Glomerular endothelial cell (primary cell): Measurements from ENCODE around the gene UQCRC1. TPM values are rescaled to one million over a fixed set of nuclear protein-coding genes. Genes with fewer than 3 reads are reported as not detected.

ENCODE experiments used
- DNase-seq: peaks from one replicate; pipeline ENCODE4 v3.0.0-alpha.2; 2011; ENCODE audit warnings: low read depth, low spot score; ENCODE audit errors: extremely low read depth
- total RNA-seq: library from RNA; depleted of rRNA; stranded (reverse); fragments of >200 nt; gene quantifications from 2 replicates; pipeline ENCODE4 v1.2.3, GENCODE V29; 2015

UQCRC1 gene
- total RNA-seq, 1 donor from 2014 or later, result 207 TPM

DNA sequence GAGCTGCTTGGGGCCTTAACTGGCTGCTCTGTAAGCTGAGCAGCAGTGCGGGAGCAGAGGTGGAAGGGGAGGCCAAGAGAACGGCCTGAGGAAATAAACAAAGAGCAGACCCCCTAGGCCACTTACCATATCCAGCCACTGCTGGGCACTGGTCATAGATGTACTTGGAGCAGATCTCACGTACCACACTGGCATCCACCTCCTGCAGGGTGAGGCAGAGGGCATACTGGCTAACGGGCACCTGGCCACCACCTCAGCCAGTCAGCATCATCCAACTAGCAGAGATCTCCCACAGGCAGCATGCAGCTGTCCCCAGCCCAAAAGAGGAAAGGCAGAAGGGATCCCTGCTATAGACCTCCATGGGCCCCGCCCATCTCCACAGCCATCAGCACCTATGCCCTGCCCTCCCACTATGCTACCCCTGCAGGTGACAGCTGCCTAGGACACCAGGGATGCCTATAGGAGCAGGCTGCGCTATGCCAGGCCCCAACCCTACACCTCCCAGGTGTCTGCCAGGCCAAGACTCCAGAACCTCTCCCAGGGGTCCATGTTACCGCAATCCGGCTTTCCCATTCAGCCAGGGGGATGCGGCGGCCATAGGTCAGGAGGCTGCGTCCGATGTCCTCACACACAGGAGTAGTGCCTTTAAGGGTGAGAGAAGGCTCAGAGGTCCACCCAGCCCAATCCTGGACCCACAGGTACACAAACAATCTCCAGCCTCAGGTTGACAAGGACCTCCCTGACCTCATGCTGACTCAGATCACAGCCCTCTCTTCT is 9.7 kb downstream of the UQCRC1 start:
- no peak for DNase-seq

DNA sequence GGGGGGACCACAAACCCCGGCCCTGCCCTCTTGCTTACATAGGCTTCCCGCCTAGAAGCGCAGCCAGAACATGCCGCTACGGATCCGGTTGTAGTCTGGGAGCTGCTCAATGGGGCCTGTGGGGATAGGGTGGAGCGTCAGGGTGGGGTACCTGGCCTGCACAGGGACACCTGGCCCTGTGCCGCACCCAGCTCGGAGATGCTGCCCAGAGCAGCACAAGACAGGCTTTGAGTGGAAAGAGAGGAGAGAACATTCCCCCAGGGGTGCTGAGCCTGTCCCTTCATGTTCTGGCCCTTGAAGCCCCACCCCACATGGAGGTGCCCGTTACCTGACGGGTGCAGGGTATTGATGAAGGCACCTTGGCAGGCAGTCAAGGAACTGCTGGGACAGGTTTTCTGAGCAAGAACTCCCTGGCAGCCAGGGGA is 10.4 kb downstream of the UQCRC1 start:
- no peak for DNase-seq

DNA sequence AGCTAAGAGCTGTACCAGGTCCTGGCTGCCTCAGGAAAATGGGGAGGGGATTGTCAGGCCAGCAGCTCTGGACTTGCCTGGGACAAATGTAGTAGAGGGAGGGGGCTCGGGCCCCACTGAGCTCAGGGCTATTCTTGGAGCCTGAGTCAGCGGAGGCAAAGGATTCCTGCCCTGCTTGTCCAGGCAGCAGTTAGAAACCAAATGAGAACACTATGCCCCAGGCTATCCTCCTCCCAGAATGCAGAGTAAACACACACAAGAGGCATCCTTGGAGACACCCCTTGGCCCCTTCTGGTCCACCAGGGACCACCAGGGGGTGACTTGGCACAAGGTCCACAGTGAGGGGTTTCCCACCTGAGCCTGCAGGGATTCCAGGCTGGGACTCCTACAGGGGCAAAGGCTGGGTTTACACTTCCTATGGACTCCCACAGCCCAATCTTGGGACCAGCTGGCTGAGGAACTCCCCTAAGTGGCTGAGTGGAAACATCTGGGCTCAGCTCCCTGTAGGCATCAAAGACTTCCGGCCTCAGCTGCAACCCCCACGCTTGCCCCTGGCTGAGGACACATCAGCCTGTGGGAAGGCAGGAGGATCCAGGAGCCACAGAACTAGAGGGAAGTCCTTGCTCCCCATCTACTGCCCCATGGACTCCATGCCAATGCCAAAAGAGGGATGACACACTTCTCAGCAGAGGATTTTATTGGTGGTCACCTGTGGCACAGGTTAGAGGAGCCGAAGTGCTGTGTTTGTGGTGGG is 10.9 kb downstream of the UQCRC1 start:
- DNase-seq, result no peak

DNA sequence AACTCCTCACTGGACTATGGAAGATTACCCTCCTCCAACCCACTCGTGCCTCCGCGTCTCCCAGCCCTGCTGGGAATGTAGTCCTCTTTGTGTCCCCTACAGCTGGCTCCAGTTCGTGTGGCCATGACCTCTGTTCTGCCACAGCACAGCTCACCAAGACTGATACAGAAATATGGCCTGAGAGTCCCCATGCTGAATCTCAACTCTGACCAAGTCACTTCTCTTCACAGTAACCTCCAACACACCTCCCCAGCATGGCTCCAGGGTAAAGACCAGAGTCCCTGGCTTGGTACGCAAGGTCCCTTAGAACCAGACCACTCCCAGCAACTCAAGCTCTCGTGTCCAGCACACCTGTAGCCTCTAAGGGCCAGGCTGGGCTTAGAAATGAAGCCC is 12.0 kb downstream of the UQCRC1 start:
- DNase-seq, result no peak

DNA sequence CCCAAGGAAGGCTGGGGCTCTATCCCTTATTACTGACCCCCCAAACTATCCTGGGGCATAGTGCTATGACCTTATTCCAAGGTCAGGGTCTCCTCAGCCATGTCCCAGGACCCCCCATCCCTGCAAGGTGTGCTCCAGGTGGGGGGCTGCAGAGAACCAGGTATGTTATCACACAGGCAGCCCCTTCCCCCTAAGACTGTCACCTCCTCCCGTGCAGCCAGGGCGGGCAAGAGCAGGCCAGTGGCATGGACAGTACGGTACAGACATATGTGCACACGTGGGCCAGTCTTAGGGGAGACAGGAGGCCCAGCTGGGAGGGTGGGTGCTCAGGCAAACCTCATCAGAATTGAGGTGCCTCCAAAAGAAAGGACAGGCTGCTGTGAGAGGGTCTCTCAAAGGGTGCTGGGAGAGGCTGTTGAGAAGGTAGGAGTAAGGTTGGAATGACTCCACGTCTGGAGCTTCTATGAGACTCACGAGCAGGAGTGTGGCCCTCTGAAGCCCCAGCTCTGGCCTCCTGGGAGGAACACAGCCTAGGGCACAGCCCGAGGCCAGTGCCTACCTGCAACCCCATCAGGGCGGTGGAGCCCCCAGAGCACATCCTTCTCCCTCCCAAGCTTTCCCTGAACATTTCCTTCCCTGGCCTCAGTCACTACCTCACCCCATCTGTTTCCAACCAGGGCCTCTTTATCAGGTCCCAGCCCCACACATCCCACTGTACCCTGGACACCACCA is 12.6 kb downstream of the UQCRC1 start:
- DNase-seq, result no peak

DNA sequence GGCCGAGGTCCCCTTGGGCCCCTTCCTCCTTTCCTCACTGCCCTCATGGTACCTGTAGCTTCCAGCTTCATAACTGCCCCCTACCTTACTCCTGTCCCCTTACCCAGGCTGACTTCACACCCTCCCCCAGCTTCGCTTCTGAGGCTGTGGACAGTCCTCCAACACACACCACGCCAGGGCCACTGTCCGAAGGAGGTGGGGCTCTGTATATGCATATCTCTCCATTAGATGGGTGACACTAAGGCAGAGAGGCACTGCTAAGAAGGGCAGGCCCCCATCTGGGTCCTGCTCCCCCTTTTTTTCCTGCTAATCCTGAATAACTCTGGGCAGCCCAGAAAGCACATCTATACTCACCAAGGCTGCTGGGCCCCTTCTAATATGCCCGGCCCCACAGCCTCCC is 13.3 kb downstream of the UQCRC1 start:
- DNase-seq, result no peak

DNA sequence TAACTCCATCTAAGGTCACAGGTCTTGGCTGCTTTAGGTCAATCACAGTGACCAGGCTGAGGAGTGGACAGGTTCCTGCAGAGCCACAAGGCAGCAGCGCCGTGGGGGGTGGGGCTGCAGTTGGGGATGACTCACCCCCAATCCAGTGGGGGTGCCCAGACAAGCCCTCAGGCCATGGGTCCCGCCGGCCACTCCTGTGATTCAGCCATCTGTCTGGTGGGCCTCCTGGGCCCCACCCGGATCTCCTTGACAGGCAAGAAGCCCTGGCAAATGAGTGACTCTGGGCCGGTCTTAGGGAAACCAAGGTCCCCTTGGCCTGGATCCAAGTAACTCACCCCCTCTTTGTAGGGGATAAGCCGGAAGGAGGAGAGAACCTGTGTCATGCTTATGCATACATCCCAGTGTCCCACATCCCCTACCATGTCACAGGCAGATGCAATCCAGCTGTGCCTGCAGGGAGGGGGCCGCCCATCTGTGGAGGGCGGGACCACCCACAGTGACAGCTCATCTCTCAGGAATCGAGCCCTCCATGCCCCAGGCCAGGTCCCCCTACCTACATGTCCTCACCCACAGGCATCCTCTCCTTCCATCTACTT is 13.8 kb downstream of the UQCRC1 start:
- no peak for DNase-seq

DNA sequence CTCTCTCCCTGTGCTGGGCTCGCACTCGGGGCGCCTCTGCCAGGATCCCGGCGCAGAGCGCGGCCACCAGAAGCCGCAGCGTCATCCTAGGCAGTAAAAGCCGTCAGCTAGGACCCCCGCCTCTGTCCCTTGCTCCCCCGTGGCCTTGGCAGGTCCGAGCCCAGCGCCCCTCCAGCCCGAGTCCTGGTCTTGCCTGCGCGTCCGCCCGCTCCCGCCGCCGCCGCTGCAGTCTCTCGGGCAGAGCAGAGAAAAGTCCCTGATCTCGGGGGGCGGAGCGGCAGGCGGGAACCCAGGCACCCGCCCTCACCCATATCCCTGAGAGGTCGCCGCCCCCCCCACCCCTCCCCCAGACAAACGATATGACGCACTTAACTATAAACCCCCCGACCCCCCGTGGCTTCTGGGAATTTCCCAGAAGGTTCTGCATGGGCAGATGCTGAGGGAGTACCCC is 14.3 kb downstream of the UQCRC1 start, which contains the start of gene COL7A1:
TSS of gene COL7A1 (minus strand) at position 255 of the 451 bp plus-strand sequence. CDS start at position 85, 170 bp downstream.
- no peak for DNase-seq

DNA sequence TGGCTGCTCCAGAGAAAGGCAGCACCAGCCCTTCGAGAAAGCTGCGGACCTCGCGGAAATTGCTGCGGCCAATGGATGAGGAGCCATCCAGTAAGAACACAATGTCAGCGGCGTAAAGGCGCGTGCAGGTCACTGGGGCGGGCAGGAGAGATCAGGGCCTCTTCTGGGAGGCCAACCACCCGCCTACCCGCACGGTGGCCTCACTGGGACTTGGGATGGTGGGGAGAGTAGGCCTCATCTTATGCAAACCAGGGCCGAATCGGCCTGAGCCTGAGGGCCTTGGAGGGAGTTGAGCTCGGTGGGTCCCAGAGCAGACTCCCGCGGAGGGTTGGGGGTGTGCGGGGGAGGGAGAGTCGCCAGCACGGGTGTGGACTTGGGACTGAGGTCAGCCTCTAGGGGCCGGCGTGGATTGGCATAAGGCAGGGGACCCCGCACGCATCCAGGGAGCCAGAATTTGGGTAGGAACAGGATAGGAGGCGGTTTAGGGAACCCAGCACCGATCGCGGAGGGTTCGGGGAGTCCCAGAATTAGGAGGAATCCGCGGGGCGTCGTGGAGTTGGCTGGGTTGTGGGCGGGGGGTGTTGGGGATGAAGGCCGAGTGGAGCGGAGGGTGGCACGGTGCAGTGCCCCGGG is 14.9 kb downstream of the UQCRC1 start:
- no peak for DNase-seq

DNA sequence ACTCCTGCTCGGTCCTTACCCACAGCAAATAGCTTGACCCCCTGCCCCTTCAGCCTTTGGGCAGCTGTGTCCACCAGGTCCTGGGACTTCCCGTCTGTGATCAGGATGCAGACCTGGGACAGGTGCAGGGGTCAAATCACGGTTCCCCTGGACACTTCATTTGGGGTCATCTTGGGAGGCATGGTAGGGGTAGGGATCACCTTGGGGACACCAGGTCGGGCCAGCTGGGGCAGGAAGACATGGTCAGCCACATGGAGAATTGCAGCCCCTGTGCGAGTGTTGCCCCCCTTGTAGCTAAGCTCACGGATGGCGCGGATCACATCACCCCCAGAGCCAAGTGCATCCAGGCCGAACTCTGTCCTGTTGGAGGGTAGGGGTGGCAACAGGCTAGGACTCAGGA is 16.1 kb downstream of the UQCRC1 start:
- no peak for DNase-seq

DNA sequence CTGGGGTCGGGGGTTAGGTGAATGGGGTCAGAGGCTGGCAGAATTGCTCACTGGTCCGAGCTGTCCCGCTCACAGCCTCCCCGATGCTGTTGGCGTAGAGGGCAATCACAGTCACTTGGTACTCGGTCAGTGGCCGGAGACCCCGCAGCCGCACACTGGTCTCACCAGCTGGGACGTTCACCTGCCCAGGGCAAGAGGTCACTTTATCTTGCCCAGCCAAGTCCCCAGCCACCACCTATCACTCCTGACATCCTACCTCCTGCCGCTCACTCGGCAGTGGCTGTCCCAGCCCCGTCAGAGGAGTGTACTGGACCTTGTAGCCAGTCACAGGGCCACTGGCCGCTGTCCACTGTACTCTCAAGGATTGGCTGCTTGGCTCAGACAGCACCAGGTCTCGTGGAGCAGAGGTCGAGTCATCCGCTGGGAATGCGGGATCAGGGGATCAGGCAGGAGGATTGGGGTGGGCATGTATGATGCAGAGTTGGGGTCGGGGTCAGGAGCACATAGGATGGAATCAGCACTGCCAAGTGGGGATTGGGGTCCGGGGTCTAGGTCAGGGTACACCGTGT is 16.8 kb downstream of the UQCRC1 start:
- no peak for DNase-seq

DNA sequence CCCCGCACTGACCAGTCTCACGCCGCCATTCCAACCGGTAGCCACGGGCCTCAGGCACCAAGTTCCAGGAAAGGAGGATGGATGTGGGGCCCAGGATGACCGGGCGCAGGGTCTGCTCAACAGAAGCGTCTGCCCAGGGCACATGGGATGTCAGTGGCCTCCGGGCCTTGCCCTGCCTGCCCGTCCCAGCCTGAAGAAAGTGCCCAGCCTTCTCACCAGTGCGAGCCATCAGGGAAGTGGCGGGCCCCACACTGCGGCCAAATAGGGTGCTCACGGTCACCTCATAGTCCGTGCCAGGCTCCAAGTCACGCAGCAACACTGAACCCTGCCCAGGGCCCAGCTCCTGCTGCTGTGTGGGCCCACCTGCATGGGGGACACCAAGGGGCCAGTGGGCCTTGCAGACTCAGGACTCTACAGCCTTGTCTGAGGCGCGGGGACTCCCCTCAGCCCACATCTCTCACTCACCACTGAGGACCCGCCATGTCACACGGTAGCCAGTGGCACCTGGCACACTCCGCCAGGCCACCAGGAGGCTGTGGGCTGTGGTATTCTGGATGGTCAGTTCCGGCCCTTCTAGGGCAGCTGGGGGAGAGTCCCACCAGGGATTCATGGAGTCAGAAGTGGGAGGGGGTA is 17.4 kb downstream of the UQCRC1 start:
- no peak for DNase-seq

DNA sequence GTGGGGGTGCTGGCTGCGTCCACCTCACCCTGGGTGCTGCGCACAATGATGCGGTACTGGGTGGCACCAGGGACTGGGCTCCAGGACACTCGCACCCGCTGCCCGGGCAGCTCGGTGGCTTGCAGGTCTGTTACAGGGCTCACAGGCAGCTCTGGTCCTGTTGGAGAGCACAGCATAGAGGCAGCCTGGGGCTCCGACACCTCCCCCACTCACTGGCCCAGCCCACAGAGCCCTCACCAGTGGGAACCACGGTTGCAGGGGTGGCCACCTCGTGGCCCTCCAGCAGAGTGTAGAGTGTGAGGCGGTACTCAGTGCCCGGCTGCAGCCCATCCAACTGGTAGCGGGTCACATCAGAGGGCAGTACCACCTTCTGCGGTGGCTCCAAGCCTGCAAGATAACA is 18.0 kb downstream of the UQCRC1 start:
- DNase-seq, result no peak

DNA sequence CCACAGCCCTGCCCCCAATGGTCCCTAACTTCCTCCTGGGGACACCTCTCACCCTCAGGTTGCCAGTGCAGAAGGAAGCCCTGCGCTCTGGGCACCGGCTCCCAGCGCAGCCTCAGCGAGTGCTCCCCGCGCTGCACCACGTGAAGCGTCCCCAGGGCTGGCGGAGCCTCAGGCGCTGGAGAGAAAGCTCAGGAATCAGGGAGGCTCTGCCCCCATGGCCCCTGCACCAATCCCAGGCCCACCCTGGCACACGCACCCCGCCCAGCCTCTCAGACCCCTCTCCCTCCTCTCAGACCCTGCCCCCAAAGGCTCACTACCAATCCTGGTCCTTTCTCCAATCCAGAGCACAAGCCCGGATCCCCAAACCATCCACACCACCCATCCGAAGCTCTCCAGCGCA is 21.2 kb downstream of the UQCRC1 start:
- DNase-seq, result no peak

DNA sequence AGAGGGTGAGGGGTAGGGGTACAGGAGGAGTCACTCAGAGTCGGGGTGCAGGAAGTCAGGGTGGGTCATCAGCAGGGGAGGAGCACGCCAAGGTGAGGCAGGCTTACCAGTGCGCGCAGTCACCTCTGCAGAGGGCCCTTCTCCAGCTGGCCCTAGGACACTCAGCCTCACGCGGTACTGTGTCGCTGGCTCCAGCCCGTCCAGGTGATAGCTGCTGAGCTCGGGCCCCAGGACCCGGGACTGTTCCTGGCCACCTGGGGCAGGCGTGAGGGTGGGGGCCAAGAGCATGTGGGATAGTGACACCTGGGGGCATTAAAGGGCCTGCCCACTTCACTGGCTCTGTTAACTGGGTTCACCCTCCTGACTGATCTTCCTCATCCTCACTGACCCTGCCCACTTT is 21.8 kb downstream of the UQCRC1 start:
- DNase-seq, result no peak

DNA sequence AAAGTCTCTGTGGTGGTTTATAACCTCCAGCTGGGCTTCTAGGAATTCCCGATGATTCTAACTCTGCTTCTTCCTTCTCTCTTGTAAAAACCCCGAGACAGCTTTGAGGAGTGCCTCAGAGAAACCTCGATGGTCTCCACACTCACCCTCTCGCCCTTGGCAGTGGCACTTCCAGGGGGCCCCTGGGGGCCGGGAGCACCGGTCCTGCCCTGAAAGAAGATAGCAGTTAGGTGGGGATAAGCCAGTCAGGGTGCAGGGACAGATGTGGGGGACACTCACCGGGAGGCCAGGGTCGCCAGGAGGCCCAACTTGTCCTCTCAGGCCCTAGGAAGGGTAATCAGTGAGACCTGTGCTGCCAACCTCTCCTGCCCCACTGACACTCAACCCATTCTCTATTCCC is 24.0 kb downstream of the UQCRC1 start:
- DNase-seq, result no peak

DNA sequence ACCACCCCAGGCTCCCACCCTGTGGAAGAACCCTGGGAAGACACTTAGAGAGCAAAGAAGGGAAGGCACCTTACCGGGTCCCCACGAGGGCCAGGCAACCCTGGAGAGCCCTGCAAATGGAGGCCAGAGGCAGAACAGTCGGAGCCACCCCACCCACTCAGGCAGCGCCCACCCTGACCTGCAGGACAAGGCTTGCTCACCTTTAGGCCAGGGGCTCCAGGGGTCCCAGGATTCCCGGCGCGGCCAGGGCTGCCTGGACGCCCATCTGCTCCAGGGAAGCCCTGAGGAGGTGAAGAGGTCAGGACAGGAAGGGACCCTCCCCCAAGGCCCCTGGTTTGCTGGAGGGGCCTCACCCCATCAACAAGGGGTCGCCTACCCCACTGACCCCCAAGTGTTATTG is 24.6 kb downstream of the UQCRC1 start:
- DNase-seq, result no peak

DNA sequence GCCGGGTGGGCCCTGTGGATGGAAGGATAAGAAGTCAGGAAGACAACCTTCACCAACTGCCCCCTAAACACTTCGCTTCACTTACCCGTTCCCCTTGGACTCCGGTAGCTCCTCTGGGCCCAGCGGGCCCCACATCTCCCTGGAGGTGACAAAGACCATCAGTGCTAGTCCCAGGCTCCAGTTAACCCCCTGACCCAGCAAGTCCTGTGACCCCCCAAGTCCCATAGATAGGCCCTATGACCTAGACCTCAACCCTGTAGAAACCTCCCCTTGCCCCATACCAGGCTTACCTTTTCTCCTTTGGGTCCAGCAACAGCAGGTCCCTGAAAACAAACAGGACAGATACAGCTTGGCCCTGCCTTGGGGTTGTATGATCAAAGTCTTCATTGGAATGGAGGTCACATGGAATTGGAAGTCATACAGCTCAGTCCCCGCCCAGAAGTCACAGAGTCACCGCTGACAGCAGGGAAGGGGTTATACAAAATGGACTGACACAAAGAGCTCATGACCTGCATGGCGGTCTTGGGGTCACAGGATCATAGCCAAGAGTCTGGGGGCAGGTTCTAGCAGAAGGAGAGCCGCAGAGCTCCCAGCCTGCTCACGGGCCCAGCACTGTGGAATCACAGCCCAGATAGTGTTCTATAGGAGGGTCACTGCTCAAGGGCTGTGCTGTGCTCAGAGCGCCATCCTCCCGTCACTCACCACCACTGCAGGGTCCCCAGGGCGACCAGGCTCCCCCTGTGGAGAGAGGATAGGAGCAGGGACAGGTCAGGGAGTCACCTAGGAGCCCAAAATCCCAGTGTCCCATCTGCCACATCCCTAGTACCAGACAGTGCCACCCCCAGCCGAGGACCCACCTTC is 27.6 kb downstream of the UQCRC1 start:
- DNase-seq, result no peak

DNA sequence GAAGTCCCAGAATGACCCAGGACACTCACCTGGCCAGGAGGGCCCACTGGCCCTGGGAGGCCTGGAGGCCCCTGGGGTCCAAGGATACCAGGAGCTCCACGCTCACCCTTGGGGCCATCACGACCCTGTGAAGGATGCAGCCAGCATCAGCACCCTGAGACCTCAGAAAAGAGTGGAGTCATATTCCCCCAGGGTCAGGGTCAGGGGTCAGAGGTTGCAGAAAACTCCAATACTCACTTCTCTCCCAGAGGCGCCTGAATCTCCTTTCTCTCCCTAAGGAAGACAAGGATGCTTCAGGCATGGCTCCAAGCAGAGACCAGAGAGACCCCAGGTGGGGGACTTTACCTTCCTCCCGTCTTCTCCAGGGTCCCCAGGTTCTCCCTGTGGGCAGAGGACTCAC is 32.8 kb downstream of the UQCRC1 start:
- no peak for DNase-seq
